ENCODE measurements around the gene CIAO2B. TPM values are rescaled to one million over a fixed set of nuclear protein-coding genes. Genes with fewer than 3 reads are reported as not detected.

CIAO2B gene
- total RNA-seq, 4 donors from 2014 or later, result 189 to 338 (median 264) TPM

DNA sequence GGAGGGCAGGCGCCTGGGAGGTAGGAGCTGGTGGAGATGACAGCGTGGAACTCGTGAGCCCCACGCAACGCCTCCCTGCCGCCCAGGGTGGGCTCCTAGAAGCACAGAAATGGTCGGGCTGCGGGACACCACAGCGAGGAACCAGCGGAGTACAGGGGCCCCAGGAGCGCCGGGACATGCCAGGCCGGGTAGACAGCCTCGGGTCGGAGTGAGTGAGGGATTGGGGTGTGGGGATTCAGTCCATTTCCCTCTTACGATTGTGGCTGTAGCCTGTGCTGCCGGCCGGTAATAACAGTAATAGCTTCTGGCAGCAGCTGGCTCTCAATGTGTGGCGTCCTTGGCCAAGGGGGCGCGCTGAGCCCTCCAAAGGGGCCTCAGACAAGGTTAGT lies 14.6 kb upstream of the CIAO2B start:
- no peaks in the 10 kb centered on the region for H3K9me3 ChIP-seq
- DNase-seq, result no peak
- no peaks in the 10 kb centered on the region for H3K27me3 ChIP-seq
- intact Hi-C loops (cut with DNase I; ENCODE audit: low total_unique reads) (loop anchor here (1.0 kb wide), 1 partner anchor 49 kb away; no protein-coding TSS in a partner anchor), in situ Hi-C loops (cut with MboI; ENCODE audit: low sequenced_read_pairs in 4 of 4) (no loop called here)
- ATAC-seq, result peak in 1 of 2 donors; percentile 0
- TF ChIP-seq POLR2A (IDR thresholded peaks at IDR 0.05), result no peak
- TF ChIP-seq, protein P1, sequence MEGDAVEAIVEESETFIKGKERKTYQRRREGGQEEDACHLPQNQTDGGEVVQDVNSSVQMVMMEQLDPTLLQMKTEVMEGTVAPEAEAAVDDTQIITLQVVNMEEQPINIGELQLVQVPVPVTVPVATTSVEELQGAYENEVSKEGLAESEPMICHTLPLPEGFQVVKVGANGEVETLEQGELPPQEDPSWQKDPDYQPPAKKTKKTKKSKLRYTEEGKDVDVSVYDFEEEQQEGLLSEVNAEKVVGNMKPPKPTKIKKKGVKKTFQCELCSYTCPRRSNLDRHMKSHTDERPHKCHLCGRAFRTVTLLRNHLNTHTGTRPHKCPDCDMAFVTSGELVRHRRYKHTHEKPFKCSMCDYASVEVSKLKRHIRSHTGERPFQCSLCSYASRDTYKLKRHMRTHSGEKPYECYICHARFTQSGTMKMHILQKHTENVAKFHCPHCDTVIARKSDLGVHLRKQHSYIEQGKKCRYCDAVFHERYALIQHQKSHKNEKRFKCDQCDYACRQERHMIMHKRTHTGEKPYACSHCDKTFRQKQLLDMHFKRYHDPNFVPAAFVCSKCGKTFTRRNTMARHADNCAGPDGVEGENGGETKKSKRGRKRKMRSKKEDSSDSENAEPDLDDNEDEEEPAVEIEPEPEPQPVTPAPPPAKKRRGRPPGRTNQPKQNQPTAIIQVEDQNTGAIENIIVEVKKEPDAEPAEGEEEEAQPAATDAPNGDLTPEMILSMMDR (IDR thresholded peaks at IDR 0.05 in 4 of 5, conservative IDR thresholded peaks at IDR 0.05 in 1 of 5), result no peak
- peak overlapping the region; percentile 74 to 90 (median 82) for H3K4me3 ChIP-seq
- H3K36me3 ChIP-seq, result peaks cover 0 to 2% of the 10 kb centered on the region in 2 donors
- peaks cover 34 to 48% of the 10 kb centered on the region in 2 donors for H3K4me1 ChIP-seq
- peak overlapping the region; percentile 97 to 99 (median 97) for H3K27ac ChIP-seq

DNA sequence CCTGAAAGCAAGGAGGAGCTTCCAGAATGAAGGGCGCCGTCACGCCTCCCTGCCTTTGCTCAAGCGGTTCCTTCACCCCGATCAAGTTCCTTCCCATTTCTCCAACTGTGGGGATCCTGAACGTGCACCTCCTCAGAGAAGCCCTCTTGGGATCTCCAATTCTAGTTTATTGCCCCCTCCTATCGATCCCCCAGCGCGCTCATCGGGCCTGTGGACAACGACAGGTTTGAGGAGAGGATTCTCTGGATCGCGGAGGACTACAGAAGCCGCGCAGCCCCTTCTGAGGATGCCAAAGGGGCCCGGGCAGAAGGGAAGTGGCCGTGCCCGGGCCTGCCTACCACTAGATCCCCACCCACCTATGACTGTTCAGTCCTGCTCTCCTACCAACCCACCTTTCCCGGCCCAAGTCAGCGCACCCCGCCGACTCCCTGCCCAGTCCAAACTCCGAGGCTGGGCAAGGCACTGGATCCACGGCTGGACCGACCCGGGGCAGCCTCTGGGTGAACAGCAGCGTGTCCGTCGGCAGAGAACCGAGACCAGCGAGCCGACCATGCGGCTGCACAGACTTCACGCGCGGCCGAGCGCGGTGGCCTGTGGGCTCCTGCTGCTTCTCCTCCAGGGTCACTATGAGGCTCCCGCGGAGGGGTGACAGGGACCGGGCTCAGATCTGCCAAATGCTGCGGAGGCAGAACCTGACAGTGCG lies 14.1 kb upstream of the CIAO2B start:
- in situ Hi-C loops (cut with MboI; ENCODE audit: low sequenced_read_pairs in 4 of 4), result no loop called here
- Histone ChIP-seq H3K27me3 (no peaks in the 10 kb centered on the region), H3K4me1 (peaks cover 28 to 43% of the 10 kb centered on the region in 2 donors), H3K9me3 (no peaks in the 10 kb centered on the region), H3K27ac (peak overlapping the region; percentile 97 to 99 (median 97)), H3K4me3 (peak overlapping the region; percentile 74 to 90 (median 82)), H3K36me3 (peaks cover 0 to 7% of the 10 kb centered on the region in 2 donors)
- DNase-seq (peak in 1 of 2 donors; percentile 53), ATAC-seq (peak; percentile 14)
- no peak for TF ChIP-seq POLR2A (IDR thresholded peaks at IDR 0.05)
- TF ChIP-seq, protein P1 (IDR thresholded peaks at IDR 0.05 in 4 of 5, conservative IDR thresholded peaks at IDR 0.05 in 1 of 5), result no peak
- intact Hi-C loops (cut with DNase I; ENCODE audit: low total_unique reads), result no loop called here

DNA sequence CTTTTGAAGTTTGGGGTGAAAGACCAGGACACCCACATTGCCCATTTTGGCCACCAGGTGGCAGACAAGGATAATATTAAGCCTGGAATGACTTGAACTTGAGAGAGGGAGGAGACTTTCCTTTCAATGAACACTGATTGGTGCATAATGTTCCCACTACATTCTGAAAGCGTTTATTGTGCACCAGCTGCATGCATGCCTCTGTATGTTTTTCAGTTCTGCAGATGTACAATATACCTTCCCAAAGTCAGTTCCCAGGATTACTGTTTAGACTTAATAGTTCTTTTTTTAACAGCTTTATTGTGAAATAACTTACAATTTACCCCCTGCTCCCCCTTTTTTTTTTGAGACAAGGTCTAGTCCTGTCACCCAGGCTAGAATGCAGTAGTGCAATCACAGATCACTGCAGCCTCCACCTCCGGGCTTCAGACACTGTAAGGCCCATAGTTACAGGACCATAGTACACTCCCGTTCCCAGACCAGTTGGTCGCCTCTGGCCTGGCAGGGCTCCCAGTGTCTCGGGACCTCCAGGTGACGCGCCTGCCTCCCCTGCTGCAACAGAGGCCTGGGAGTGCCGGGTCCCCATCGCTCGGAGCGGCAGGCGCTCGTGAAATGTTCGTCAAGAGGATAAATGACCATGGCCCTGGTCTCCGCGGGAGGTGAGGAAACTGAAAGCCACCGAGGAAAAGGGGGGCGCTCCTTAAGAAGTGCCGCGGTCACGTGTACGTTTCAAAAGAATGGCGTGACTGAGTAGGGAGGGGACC lies 13.3 kb upstream of the CIAO2B start:
- ATAC-seq (peak; percentile 62 to 64), DNase-seq (peak; percentile 68 to 86)
- Histone ChIP-seq H3K4me1 (peaks cover 21 to 35% of the 10 kb centered on the region in 2 donors), H3K4me3 (peak overlapping the region; percentile 74 to 90 (median 82)), H3K9me3 (no peaks in the 10 kb centered on the region), H3K27me3 (no peaks in the 10 kb centered on the region), H3K27ac (peak overlapping the region; percentile 97 to 99 (median 97)), H3K36me3 (peaks cover 0 to 15% of the 10 kb centered on the region in 2 donors)
- intact Hi-C loops (cut with DNase I; ENCODE audit: low total_unique reads) (loop anchor here (2.0 kb wide), 1 partner anchor 207 kb away; no protein-coding TSS in a partner anchor), in situ Hi-C loops (cut with MboI; ENCODE audit: low sequenced_read_pairs in 4 of 4) (no loop called here)
- TF ChIP-seq, protein P1 (IDR thresholded peaks at IDR 0.05 in 4 of 5, conservative IDR thresholded peaks at IDR 0.05 in 1 of 5), result peak; percentile 83 to 96 (median 93)
- peak; percentile 87 to 90 for TF ChIP-seq POLR2A (IDR thresholded peaks at IDR 0.05)

DNA sequence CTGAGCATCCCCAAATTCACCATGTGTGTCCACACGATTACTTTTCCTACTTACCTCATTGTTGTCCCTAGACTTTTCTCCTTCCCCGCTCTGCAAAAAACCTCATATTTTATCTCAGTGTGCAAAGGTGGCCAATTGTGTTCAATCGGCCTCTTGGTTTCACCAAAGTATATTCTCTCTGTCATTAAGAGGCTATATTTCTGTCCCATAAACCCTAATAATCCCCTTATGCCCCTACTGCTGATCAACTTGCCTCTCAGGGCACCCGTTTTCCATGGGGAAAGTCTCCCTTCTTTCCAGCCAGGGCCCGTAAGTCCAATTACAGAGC lies 12.7 kb upstream of the CIAO2B start:
- Histone ChIP-seq H3K27ac (peak overlapping the region; percentile 97 to 99 (median 97)), H3K4me3 (peak overlapping the region in 1 of 4 donors; percentile 83), H3K27me3 (no peaks in the 10 kb centered on the region), H3K36me3 (peaks cover 0 to 21% of the 10 kb centered on the region in 2 donors), H3K4me1 (peaks cover 16 to 29% of the 10 kb centered on the region in 2 donors), H3K9me3 (no peaks in the 10 kb centered on the region)
- in situ Hi-C loops (cut with MboI; ENCODE audit: low sequenced_read_pairs in 4 of 4), result no loop called here
- ATAC-seq, result no peak
- TF ChIP-seq, protein P1 (IDR thresholded peaks at IDR 0.05 in 4 of 5, conservative IDR thresholded peaks at IDR 0.05 in 1 of 5), result no peak
- TF ChIP-seq POLR2A (IDR thresholded peaks at IDR 0.05), result no peak
- intact Hi-C loops (cut with DNase I; ENCODE audit: low total_unique reads), result loop anchor here (2.0 kb wide), 1 partner anchor 208 kb away; no protein-coding TSS in a partner anchor
- no peak for DNase-seq

Data from gastrocnemius medialis (tissue), 4 donors.